Measurements from ENCODE around the gene CAMK1D. TPM values are rescaled to one million over a fixed set of nuclear protein-coding genes. Genes with fewer than 3 reads are reported as not detected.

Gene CAMK1D
- total RNA-seq, 3 donors from 2014 or later: 20.6 to 48.5 (median 32.8) TPM

- H3K9me3 ChIP-seq: no peaks in the 10 kb centered on the region
- no peaks in the 10 kb centered on the region for H3K36me3 ChIP-seq (ENCODE audit: low read depth)
- TF ChIP-seq CTCF (IDR thresholded peaks at IDR 0.05): no peak
- no peaks in the 10 kb centered on the region for H3K4me1 ChIP-seq (ENCODE audit: low read depth)
- H3K4me3 ChIP-seq: no peak overlapping the region
- DNase-seq (no peak), ATAC-seq (peak; percentile 80)
- intact Hi-C loops (cut with DNase I, micrococcal nuclease): no loop called here
These were observed 443.7 kb downstream of the CAMK1D start for GRCh38 chr10:12792889-12793556.

GRCh38 chr10:12795315-12796110 is 446.2 kb downstream of the CAMK1D start:
- no peak overlapping the region for H3K4me3 ChIP-seq
- intact Hi-C loops (cut with DNase I, micrococcal nuclease): no loop called here
- no peak for DNase-seq
- H3K36me3 ChIP-seq (ENCODE audit: low read depth): no peaks in the 10 kb centered on the region
- no peak for TF ChIP-seq CTCF (IDR thresholded peaks at IDR 0.05)
- ATAC-seq: no peak
- no peaks in the 10 kb centered on the region for H3K9me3 ChIP-seq
- H3K4me1 ChIP-seq (ENCODE audit: low read depth): no peaks in the 10 kb centered on the region

- H3K9me3 ChIP-seq: no peaks in the 10 kb centered on the region
- DNase-seq (no peak), ATAC-seq (no peak)
- H3K4me3 ChIP-seq: no peak overlapping the region
- no peaks in the 10 kb centered on the region for H3K4me1 ChIP-seq (ENCODE audit: low read depth)
- TF ChIP-seq CTCF (IDR thresholded peaks at IDR 0.05): no peak
- H3K36me3 ChIP-seq (ENCODE audit: low read depth): no peaks in the 10 kb centered on the region
- intact Hi-C loops (cut with DNase I, micrococcal nuclease): no loop called here
These were observed 447.2 kb downstream of the CAMK1D start for GRCh38 chr10:12796401-12797160.

GRCh38 chr10:12797471-12798262 is 448.3 kb downstream of the CAMK1D start:
- ATAC-seq: no peak
- no peaks in the 10 kb centered on the region for H3K9me3 ChIP-seq
- TF ChIP-seq CTCF (IDR thresholded peaks at IDR 0.05): no peak

GRCh38 chr10:12799144-12799543 is 449.8 kb downstream of the CAMK1D start:
- no peak for ATAC-seq
- Histone ChIP-seq H3K9me3 (no peaks in the 10 kb centered on the region), H3K36me3 (ENCODE audit: low read depth) (no peaks in the 10 kb centered on the region), H3K4me3 (no peak overlapping the region), H3K4me1 (ENCODE audit: low read depth) (no peaks in the 10 kb centered on the region)
- no peak for DNase-seq
- no peak for TF ChIP-seq CTCF (IDR thresholded peaks at IDR 0.05)
- intact Hi-C loops (cut with DNase I, micrococcal nuclease): no loop called here

More at GRCh38 chr10:12797471-12798262, 448.3 kb downstream of the CAMK1D start:
- H3K4me3 ChIP-seq: no peak overlapping the region
- H3K4me1 ChIP-seq (ENCODE audit: low read depth): no peaks in the 10 kb centered on the region
- H3K36me3 ChIP-seq (ENCODE audit: low read depth): no peaks in the 10 kb centered on the region
- intact Hi-C loops (cut with DNase I, micrococcal nuclease): no loop called here
- no peak for DNase-seq

Data from mucosa of descending colon (tissue), 3 donors.